ENCODE data around the gene ZEB2. TPM values are rescaled to one million over a fixed set of nuclear protein-coding genes. Genes with fewer than 3 reads are reported as not detected.

Gene ZEB2
- total RNA-seq, 1 donor from 2014 or later, result 88.5 TPM

DNA sequence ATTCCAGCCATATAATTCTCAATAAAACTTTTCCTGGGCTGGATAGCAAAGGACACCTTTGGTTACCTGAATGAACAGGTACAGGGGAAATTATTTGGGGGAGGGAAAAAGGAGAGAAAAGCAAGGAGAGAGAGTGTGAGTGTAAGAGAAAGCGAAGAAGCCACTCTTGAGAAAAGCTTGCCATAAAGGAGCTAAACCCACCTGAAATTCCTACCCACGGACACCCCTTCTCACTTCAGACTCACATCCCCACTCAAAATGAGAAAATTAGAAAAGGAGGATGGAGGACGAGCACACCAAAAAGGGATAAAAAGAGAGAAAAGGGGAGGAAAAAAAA lies 354 bp downstream of the ZEB2 start:
- DNase-seq (ENCODE audit: extremely low spot score, unreplicated experiment), result no peak
- Mint-ChIP-seq H3K27ac (no peak overlapping the region), H3K27me3 (peaks cover 55% of the 10 kb centered on the region), H3K36me3 (peaks cover 3% of the 10 kb centered on the region), H3K9me3 (no peaks in the 10 kb centered on the region), H3K4me1 (ENCODE audit: unreplicated experiment) (peaks cover 18% of the 10 kb centered on the region), H3K4me3 (no peak overlapping the region)
- TF ChIP-seq CTCF (conservative IDR thresholded peaks at IDR 0.05), result no peak

DNA sequence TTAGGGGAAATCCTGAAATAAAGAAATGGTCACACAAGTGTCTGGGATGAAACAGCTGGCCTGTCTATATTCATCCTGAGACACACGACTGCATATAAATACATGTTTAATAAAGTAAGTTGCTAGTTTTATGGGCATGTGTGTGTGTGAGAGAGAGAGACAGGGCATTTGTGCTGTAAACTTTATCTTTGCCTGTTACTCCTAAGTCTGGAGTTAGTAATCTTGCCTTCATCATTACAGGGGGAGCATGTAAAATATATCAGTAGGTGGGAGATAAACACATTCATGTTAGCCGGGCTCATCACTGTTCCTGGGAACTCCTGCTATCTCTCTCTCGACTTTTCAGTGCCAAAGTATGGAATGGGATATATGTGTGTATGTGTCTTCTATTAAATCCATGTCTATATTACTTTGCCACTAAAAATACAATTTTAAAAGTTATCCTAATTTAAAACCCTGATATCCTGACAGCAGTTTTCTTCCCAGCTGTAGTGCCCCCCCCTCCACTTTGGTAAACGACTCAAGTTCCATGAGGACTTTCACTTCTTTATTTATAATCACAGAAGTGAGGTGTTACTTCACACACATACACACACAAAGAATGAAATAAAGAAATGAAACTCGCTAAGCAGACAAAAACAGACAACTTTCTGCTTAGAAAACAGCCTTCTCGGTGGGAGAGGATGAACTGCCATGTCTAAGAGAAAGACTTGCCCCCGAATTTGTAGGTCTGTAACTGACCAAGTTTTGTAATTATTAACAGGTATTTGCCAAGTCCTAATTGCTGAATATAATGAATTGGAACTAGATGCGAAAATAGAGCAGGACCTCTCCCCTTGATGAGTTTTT lies 947 bp downstream of the ZEB2 start:
- Mint-ChIP-seq H3K27me3 (peaks cover 60% of the 10 kb centered on the region), H3K36me3 (peaks cover 7% of the 10 kb centered on the region)

GRCh38 chr2:144517866-144518747 lies 1.8 kb downstream of the ZEB2 start:
- H3K27me3 Mint-ChIP-seq, result peaks cover 60% of the 10 kb centered on the region
- no peak for DNase-seq (ENCODE audit: extremely low spot score, unreplicated experiment)
- H3K9me3 Mint-ChIP-seq, result no peaks in the 10 kb centered on the region
- peaks cover 24% of the 10 kb centered on the region for H3K4me1 Mint-ChIP-seq (ENCODE audit: unreplicated experiment)
- no peak overlapping the region for H3K27ac Mint-ChIP-seq
- TF ChIP-seq CTCF (conservative IDR thresholded peaks at IDR 0.05), result no peak
- peaks cover 10% of the 10 kb centered on the region for H3K36me3 Mint-ChIP-seq
- no peak overlapping the region for H3K4me3 Mint-ChIP-seq

More for the DNA sequence above, 947 bp downstream of the ZEB2 start:
- Mint-ChIP-seq H3K4me3 (no peak overlapping the region), H3K9me3 (no peaks in the 10 kb centered on the region), H3K27ac (no peak overlapping the region), H3K4me1 (ENCODE audit: unreplicated experiment) (peaks cover 22% of the 10 kb centered on the region)
- no peak for TF ChIP-seq CTCF (conservative IDR thresholded peaks at IDR 0.05)
- no peak for DNase-seq (ENCODE audit: extremely low spot score, unreplicated experiment)

DNA sequence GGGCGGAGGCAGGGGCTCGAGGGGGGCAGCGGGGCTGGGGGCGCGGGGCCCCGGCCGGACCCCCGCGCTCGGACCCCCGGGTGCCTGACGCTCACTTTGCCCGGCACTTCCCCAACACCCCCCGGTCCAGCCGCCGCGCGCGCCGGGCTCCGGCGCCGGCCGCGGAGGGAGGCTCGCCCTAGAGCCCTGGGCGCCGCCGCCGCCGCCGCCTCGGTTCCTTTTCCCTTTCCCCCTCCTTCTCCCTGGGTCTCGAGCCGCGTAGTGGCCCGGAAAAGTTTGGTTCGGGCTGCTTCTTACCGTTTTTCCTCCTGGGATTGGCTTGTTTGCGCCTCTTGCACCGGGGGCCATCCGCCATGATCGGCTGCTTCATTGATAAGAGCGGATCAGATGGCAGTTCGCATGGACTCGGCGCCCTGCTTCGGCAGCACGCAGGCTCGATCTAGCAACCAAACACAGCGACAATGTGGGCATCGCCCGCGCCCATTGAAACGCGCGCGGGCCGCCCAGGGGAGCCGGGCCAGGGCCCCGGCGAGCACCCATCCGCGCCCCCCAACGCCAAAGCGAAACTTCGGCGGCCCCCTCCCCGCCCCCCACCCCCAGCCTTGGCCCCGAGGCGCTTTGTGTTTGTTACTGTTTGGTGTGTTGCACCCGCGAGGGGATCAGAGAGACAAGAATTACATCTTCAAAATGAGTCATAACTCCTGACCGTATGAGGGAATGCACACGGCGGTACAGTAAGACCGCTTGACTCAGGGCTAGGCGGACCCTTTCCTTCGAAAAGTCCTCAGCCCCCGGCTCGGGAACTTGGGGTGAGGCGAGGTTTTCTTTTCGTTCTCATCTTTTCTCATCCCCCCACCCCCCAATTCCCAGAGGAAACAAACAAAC lies 2.7 kb downstream of the ZEB2 start:
- Mint-ChIP-seq H3K4me3 (no peak overlapping the region), H3K9me3 (no peaks in the 10 kb centered on the region), H3K36me3 (peaks cover 10% of the 10 kb centered on the region), H3K27ac (peak overlapping the region; percentile 82), H3K27me3 (peaks cover 60% of the 10 kb centered on the region), H3K4me1 (ENCODE audit: unreplicated experiment) (peaks cover 24% of the 10 kb centered on the region)
- no peak for TF ChIP-seq CTCF (conservative IDR thresholded peaks at IDR 0.05)
- no peak for DNase-seq (ENCODE audit: extremely low spot score, unreplicated experiment)

DNA sequence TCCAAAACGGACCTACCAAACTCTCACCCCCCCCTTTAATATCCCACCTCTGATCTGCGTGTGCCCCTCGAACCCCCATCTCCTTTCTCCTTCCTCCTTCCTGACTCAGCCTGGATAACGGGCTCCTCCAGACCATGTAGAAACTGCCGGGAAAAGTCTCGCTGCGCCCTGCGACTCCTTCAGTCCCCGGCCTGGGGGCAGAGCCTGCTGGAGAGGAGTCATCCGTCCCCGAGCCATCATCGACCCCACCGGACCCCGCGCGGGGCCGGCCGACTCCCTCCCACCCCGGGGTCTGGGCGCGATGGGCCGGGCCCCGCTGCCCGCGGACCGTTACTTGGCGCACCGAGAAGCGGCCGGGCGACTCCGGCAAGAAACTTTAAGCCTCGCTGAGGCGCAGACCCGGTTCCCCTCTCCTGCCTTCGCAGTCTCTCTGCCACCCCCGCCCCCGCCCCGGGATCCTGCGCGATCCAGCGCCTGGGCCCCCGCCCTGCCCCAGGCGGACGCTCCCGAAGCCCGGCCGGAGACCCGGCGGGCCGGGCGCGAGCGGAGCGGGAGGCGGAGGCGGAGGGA lies 3.4 kb downstream of the ZEB2 start:
- Mint-ChIP-seq H3K9me3 (no peaks in the 10 kb centered on the region), H3K27me3 (peaks cover 62% of the 10 kb centered on the region), H3K27ac (peak overlapping the region; percentile 70), H3K4me1 (ENCODE audit: unreplicated experiment) (peaks cover 29% of the 10 kb centered on the region), H3K4me3 (peak overlapping the region; percentile 87), H3K36me3 (peaks cover 10% of the 10 kb centered on the region)
- no peak for TF ChIP-seq CTCF (conservative IDR thresholded peaks at IDR 0.05)
- no peak for DNase-seq (ENCODE audit: extremely low spot score, unreplicated experiment)

Data from type B pancreatic cell (in vitro differentiated cells).